CD4-positive, alpha-beta T cell (primary cell): ENCODE results near the gene MIA2. TPM values are rescaled to one million over a fixed set of nuclear protein-coding genes. Genes with fewer than 3 reads are reported as not detected.

Experiments used
- ATAC-seq: fragments of 200-7000 bp; cut with Tn5 transposase; one replicate; pipeline ENCODE4 v1.10.0; 2022; ENCODE audit warnings: mild to moderate bottlenecking; ENCODE audit not compliant: poor library complexity
- CTCF ChIA-PET: fragments of 350-600 bp; sonication (Branson Sonifier 250); formaldehyde crosslinking; loops from one replicate; lab custom pipeline; 2021; ENCODE audit warnings: antibody characterized with exemption, inconsistent platforms; lab: Charles Lee
- POLR2A ChIA-PET: fragments of 350-600 bp; sonication (Branson Sonifier 250); formaldehyde crosslinking; loops from one replicate; lab custom pipeline; 2021; ENCODE audit warnings: antibody characterized with exemption, inconsistent platforms; lab: Charles Lee
- DNase-seq, 14 experiments: peaks; one replicate each; pipeline ENCODE4 v3.0.0-alpha.2; 2013 to 2020; ENCODE audit warnings: mixed read lengths in 2 of 14
- H3K27ac ChIP-seq, 2 donors: one replicate each; pipeline versions ENCODE4 v1.5.1 to v1.7.0; 2013; ENCODE audit warnings: low read length in 2 of 2, low read depth in 1 of 2, mild to moderate bottlenecking in 1 of 2
- H3K27me3 ChIP-seq, 2 experiments: 1 replicate in 1 of 2; 2 replicates in 1 of 2; pipeline versions ENCODE4 v1.6.1 to v1.7.0; 2013; ENCODE audit warnings: low read length in 2 of 2, control low read depth in 1 of 2, mild to moderate bottlenecking in 1 of 2, moderate library complexity in 1 of 2; ENCODE audit not compliant: insufficient read depth in 2 of 2, control insufficient read depth in 1 of 2
- H3K36me3 ChIP-seq: one replicate; pipeline ENCODE4 v1.6.1; 2013; ENCODE audit warnings: low read length, control low read depth; ENCODE audit not compliant: insufficient read depth
- H3K4me1 ChIP-seq: one replicate; pipeline ENCODE4 v1.6.1; 2013; ENCODE audit warnings: low read length, control low read depth; ENCODE audit not compliant: insufficient read depth
- H3K4me3 ChIP-seq: one replicate; pipeline ENCODE4 v1.5.1; 2013; ENCODE audit warnings: mild to moderate bottlenecking, low read length, moderate library complexity
- H3K9me3 ChIP-seq, 2 experiments: 1 replicate in 1 of 2; 2 replicates in 1 of 2; pipeline versions ENCODE4 v1.6.1 to v1.7.0; 2013; ENCODE audit warnings: low read length in 2 of 2, mild to moderate bottlenecking in 2 of 2, control low read depth in 1 of 2, moderate library complexity in 1 of 2; ENCODE audit not compliant: control insufficient read depth in 1 of 2, insufficient read depth in 1 of 2
- H3K27ac Mint-ChIP-seq: one replicate; pipeline ENCODE4 v1.8.0; 2020; ENCODE audit warnings: mixed read lengths
- H3K27me3 Mint-ChIP-seq: one replicate; pipeline ENCODE4 v1.8.0; 2021; ENCODE audit warnings: mixed read lengths
- H3K36me3 Mint-ChIP-seq: one replicate; pipeline ENCODE4 v1.8.0; 2021; ENCODE audit warnings: low read depth, mixed read lengths
- H3K4me1 Mint-ChIP-seq: one replicate; pipeline ENCODE4 v1.8.0; 2021; ENCODE audit warnings: low read depth, mixed read lengths
- H3K4me3 Mint-ChIP-seq: one replicate; pipeline ENCODE4 v1.8.0; 2020; ENCODE audit warnings: mild to moderate bottlenecking, mixed read lengths
- H3K9me3 Mint-ChIP-seq: one replicate; pipeline ENCODE4 v1.8.0; 2020; ENCODE audit warnings: mixed read lengths
- intact Hi-C, 2 experiments: fragments of 100-400 bp; cut with DNase I in 1 of 2; cut with micrococcal nuclease in 1 of 2; formaldehyde crosslinking; loops; one replicate each; pipeline versions ENCODE4 v1.15.1 to v1.9.0; 2023 to 2025; cut with DNase I, micrococcal nuclease
- total RNA-seq, 174 experiments: library from RNA in 2 of 174; stranded (reverse) in 2 of 174; gene quantifications; one replicate each; pipeline ENCODE4 v1.2.3 and lab custom pipeline; 2021 to 2026
- TF ChIP-seq, protein P1 (sequence below): fragments of 200-600 bp; IDR thresholded peaks from one replicate; pipeline ENCODE4 v1.8.0; 2022; ENCODE audit warnings: antibody characterized with exemption, mild to moderate bottlenecking

Gene MIA2
- total RNA-seq, 2 experiments from 2014 or later = 21.1 to 24.1 TPM

DNA sequence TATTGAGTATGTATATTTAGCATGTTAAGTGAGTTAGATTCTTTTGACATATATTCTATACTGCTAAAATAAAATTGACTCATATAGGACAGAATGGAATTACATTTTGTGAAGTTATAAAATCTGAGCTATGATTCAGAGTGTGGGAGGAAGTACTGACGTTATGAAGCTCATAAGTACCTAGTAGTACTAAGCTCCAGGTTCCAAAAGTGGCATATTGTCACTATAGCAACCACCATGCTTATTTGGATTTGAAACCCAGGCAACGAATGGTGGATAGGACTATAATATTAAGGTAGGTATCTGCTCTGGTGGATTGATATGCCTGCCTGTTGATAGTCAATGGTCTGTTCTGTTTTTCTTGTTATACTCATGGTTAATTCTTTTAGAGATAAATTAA is 200.7 kb downstream of the MIA2 start:
- H3K27me3 Mint-ChIP-seq = no peaks in the 10 kb centered on the region
- ChIA-PET CTCF (no interaction called here), POLR2A (interaction anchor here (0.6 kb wide), 1 partner anchor 167 kb away, joined by 3 read pairs; no protein-coding TSS in a partner anchor)
- no peaks in the 10 kb centered on the region for H3K36me3 ChIP-seq
- H3K9me3 ChIP-seq = no peaks in the 10 kb centered on the region
- peak in 2 of 14 experiments; percentile 20 to 33 for DNase-seq
- no peak for ATAC-seq
- no peak overlapping the region for H3K4me3 Mint-ChIP-seq
- H3K27me3 ChIP-seq = no peaks in the 10 kb centered on the region
- H3K4me3 ChIP-seq = no peak overlapping the region
- TF ChIP-seq, protein P1, sequence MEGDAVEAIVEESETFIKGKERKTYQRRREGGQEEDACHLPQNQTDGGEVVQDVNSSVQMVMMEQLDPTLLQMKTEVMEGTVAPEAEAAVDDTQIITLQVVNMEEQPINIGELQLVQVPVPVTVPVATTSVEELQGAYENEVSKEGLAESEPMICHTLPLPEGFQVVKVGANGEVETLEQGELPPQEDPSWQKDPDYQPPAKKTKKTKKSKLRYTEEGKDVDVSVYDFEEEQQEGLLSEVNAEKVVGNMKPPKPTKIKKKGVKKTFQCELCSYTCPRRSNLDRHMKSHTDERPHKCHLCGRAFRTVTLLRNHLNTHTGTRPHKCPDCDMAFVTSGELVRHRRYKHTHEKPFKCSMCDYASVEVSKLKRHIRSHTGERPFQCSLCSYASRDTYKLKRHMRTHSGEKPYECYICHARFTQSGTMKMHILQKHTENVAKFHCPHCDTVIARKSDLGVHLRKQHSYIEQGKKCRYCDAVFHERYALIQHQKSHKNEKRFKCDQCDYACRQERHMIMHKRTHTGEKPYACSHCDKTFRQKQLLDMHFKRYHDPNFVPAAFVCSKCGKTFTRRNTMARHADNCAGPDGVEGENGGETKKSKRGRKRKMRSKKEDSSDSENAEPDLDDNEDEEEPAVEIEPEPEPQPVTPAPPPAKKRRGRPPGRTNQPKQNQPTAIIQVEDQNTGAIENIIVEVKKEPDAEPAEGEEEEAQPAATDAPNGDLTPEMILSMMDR = no peak
- no peak overlapping the region for H3K27ac Mint-ChIP-seq
- H3K27ac ChIP-seq = no peak overlapping the region
- peaks cover 26% of the 10 kb centered on the region for H3K4me1 ChIP-seq
- intact Hi-C loops = loop anchor here in 1 of 2 experiments (5.0 kb wide), 1 partner anchor 257 kb away; the partner anchor contains the start of gene PNN
- H3K36me3 Mint-ChIP-seq = peaks cover 32% of the 10 kb centered on the region
- H3K9me3 Mint-ChIP-seq = no peaks in the 10 kb centered on the region
- H3K4me1 Mint-ChIP-seq = peaks cover 29% of the 10 kb centered on the region

DNA sequence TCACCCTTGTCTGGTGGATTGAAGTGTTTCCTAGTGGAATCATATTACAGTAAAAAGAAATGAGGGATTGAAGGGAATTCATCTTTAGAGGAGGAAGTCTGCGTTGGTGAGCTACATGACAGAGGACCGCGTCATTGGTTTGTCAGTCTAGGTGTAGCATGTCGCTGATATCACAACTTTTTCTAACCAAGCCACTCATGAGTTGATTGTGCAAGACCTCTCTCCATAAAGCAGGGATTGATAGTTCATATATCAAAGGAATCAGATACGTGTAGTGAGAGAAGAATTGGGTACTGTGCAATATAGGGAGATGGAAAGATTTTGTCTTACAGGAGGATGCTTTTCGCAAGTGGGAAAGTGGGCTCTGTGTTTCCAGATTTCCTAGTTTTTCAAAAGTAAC is 201.5 kb downstream of the MIA2 start:
- H3K4me1 Mint-ChIP-seq = peaks cover 20% of the 10 kb centered on the region
- TF ChIP-seq, protein P1 = no peak
- H3K27ac Mint-ChIP-seq = no peak overlapping the region
- intact Hi-C loops = no loop called here
- H3K4me3 Mint-ChIP-seq = no peak overlapping the region
- ChIA-PET CTCF (interaction anchor here (1.2 kb wide), 1 partner anchor 11 kb away, joined by 3 read pairs; no protein-coding TSS in a partner anchor), POLR2A (interaction anchor here (0.6 kb wide), 1 partner anchor 35 kb away, joined by 3 read pairs; no protein-coding TSS in a partner anchor)
- no peaks in the 10 kb centered on the region for H3K27me3 Mint-ChIP-seq
- Histone ChIP-seq H3K36me3 (no peaks in the 10 kb centered on the region), H3K9me3 (no peaks in the 10 kb centered on the region), H3K4me3 (no peak overlapping the region), H3K27me3 (no peaks in the 10 kb centered on the region), H3K4me1 (peaks cover 19% of the 10 kb centered on the region), H3K27ac (no peak overlapping the region)
- peaks cover 23% of the 10 kb centered on the region for H3K36me3 Mint-ChIP-seq
- ATAC-seq (no peak), DNase-seq (no peak)
- H3K9me3 Mint-ChIP-seq = no peaks in the 10 kb centered on the region

Other genes starting within 250 kb of the MIA2 start
- gene SEC23A, start 130.7 kb upstream of the MIA2 start, total RNA-seq = 10 to 100 TPM; 68.4 to 82.1 TPM
- gene GEMIN2, start 119.6 kb upstream of the MIA2 start, total RNA-seq = 10 to 100 TPM; 14.6 to 16.1 TPM
- 1 to 10 TPM; 7.0 to 8.6 TPM for gene TRAPPC6B, start 63.6 kb upstream of the MIA2 start, total RNA-seq
- gene PNN, start 58.7 kb upstream of the MIA2 start, total RNA-seq = 100 to 1,000 TPM; 110 to 111 TPM
- 10 to 100 TPM; 94.6 to 97.4 TPM for gene FBXO33, start 198.5 kb downstream of the MIA2 start, total RNA-seq